Activated T-cell treated with anti-CD3 and anti-CD28 coated beads for 4 hours (primary cell): Measurements from ENCODE around the gene ITGB5.
"Not testable (repeated sequence)": the region's sequence is repeated elsewhere in the genome, so short reads cannot be mapped to it uniquely, and the experiment has no call there.

Experiments used
- DNase-seq: peaks from one replicate; pipeline ENCODE4 v3.0.0-alpha.2; 2020

Gene ITGB5

DNA sequence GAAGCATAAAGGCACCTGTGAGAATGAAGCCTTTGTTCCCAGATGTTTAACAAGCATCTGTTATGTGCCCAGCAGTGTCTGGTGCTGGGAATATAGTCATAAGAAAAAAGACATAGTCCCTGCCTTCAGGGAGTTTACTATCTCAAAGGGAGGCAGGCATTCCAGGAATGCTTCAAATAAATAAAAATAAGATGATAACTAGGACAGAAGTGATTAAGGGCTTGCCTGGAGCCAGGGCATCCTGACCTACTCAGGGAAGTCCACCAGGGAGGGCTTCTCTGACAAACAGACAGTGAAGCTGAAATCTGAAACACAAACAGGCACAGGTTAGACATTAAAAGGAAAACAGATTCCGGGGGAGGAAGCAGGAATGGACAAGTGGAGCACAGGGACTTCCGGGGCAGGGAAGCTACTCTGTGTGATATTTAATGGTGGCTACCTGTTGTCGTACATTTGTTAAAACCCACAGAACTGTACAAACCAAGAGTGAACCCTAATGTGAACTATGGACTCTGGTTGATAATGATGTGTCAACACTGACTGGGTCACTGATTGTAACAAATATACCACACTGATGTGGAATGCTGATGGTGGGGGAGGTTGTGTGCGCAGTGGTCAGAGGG, 53.3 kb downstream of the ITGB5 start:
- DNase-seq = no peak

DNA sequence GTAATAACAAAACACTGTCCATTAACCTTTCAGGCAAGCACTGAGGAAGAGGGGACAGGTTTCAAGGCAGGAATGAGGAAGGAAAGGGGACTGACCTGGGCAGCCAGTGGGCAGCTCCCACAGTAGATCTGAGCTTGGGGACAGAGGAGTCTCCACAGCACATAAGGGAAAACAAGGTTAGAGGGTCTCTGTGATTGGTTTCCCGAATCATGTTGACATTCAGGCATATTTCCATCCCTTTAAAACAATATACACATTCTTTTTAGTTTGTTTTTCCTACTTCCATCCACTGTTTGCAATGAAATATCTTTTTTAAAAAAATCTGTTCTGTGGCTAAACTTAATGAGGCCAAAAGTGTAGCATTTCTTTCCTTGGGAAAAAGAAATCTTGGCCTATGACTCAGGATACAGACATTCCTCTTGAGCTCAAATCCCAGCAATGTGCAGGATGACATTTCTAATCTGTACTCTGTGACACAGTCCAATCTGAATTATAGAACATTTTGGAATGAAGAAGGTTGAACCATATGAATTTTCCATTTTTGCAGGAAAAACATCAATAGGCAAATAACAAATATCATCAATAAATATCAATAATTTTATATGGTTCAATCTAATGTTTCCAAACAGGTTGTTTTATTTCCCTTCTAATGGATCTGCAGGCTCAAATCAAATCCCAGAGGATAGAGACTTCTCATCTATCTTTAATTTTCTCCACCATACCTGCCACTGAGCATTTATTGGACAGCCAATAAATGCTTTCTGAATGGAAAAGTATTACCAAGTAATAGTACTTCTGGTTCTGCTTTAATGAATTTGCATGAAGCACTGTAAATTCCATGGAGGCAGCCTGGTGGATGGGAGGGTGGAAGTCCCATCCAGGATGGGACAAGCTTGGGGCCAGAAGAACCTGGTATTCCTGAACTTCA, 54.1 kb downstream of the ITGB5 start:
- no peak for DNase-seq

DNA sequence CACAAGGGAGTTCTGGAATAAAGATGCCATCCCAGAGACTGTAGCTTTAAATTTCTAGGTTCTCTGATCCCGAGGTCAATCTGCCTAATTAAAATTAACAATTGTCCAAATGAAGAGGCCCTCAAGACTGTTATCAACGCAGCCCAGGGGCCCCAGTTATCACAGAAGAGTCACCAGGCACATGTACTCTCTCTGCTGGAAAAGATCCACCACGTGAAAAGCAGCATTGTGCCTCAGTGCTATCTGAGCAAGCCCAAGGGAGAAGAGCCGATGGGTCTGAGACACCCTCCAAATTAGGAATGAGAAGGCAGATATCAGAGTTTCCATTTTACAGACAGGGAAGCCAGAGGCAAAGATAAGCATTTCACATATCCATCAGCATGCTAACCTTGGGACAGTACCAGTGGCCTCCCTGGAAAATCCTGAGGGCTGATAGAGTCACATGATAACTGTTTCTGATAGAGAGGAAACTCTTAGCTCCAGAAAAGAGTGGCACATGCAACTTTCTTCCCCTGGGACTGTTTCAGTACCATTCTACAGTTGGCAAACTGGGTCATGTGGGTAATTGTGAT, 55.5 kb downstream of the ITGB5 start:
- no peak for DNase-seq

DNA sequence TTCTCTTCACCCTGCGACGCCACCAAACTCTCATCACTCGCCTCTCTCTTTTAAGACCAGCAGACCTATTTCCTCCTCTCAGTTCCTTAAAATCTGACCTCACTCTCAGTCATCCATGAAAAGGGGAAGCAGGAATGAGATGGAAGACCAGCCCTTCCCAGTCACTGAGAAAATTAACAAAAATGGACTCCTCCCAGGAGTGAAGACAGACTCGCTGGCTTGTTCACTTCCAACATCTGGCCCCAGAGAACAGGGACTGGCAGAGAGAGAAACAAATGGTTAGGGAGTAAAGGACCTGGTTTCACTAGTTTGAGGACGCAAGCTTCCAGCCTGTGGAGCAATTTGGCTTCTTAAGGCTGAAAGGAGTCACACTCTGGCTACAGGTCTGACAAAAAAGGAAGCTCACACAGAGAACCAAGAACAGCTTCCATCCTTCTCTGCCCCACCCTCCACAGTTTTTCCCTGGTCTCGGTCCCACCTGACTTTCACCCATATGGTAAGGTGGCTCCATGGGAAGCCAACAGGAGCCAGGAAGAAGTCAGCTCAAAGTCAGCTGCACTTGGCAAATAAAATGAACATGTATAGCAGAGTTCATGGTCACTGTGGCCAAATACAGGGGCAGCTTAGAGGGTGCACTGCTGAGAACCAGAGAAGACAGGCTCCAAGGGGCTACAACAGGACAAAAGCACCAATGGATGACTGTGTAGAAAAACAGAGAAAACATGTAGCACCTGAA, 57.2 kb downstream of the ITGB5 start:
- DNase-seq = no peak

DNA sequence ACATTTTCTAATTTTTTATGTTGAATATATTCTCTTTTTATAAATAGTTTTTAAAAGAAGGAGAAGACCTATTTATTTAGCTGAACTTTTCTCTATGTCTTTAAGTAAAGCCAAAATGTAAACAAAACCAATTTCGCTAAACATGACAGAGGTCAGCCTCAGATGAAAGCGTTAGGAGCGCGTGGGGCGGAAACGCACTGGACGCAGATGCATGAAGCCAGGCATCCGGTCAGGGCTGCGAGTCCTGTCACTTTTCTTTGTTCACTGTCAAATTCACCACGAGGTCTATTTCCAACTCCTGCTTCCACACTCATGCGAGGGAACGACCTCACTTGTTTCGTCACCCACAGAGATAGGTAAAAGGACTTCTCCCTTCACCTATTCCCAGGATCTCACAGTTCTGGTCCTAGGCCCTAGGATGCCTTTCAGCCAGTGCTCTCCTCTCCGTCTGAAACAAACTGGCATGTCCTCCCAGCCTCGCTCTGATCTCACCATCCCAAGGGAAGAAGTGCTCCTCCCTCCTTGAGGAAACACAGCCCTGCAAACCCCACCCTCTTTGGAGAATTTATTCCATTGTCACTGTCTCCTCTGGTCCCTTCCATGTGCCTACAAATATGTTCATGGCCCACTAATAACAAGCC, 57.9 kb downstream of the ITGB5 start:
- DNase-seq = no peak

DNA sequence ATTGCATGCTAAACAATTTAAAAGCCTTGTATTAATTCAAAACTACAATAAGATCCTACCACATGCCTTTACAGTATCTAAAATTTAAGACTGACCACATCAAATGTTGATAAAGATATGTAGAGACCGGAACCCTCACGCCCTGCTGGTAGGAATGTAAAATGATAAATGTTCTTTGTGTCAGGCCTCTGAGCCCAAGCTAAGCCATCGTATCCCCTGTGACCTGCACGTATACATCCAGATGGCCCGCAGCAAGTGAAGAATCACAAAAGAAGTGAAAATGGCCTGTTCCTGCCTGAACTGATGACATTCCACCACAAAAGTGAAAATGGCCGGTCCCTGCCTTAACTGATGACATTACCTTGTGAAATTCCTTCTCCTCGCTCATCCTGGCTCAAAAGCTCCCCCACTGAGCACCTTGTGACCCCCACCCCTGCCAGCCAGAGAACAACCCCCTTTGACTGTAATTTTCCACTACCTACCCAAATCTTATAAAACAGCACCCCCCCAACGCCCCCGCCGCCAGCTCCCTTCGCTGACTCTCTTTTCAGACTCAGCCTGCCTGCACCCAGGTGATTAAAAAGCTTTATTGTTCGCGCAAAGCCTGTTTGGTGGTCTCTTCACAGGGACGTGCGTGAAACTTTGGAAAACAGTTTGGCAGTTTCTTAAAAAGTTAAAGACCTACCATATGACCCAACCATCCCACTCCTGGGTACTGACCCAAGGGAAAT, 59.5 kb downstream of the ITGB5 start:
- not testable (repeated sequence) for DNase-seq

DNA sequence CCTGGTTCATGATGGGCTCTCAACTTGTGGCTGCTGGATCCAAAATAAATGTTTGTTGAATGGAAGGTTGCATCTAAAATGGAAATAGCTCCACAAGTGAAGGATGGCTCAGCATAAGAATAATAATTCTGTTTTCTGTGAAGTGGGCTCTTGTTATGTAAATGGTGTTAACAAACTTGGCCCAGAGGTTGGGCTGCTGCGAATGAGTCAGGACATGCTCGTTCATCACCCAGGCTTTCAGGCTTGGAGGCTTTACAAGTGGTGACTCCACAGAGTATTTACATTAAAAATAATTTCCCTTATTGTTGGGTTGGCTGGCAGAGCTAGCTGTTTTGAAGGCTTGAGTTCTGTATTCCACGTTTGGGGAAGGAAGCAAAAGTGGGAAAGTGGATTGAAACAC, 60.5 kb downstream of the ITGB5 start:
- no peak for DNase-seq

DNA sequence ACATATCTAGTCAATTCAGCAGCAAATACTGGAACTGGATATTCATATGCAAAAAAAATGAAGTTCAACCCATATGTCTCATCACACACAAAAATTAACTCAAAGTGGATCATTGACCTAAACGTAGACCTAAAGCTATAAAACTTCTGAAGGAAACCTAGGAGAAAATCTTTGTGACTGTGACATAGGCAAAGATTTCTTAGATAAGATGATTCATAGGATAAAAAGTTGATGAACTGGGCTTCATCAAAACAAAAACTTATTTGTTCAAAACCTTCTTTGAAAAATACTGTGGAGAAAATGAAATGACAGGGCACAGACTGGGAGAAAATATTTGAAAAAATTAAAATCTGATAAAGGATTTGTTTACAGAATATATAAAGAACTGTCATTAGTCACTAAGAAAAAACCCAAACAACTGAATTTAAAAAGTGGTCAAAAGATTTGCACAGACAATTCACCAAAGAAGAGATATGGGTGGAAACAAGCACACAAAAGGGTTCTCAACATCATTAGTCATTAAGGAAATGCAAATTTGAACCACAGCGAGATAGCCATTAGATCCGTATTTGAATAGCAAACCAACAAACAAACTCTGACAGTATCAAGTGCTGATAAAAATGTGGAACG, 62.8 kb downstream of the ITGB5 start:
- DNase-seq = no peak

DNA sequence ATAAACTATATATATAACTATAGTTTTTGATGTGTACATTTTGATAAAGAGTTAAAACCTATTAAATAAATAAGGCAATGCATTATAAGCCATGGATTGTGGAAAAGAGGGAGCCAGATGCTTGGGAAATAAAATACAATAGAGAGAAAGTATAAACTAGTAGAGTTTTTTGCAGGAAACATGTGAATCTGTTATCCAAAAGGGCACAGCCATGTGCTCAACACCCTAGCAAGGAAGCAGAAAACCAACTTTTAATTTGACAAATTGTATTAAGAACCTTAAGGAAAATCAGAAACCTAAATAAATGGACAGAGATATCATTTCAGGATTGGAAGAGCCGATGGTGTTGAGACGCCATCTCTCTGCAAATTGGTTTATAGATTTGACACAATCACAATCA, 63.5 kb downstream of the ITGB5 start:
- DNase-seq = no peak

DNA sequence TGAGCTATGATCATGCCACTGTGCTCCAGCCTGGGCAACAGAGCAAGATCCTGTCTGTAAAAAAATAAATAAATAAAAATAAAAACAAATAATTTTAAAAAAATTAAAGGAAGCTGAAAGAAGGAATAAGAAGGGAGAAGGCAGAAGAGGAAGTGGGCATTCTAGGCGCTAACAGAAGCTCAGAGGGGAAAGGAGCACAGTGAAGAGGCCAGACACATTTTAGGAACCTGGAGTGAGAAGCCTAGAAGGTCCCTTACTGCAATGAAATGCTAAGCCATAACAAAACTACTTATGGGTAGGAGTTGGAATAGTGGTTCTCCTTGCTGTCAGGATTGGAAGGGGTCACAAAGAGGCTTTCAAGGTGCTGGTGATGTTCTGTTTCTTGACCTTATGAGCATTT, 64.0 kb downstream of the ITGB5 start:
- DNase-seq = no peak

DNA sequence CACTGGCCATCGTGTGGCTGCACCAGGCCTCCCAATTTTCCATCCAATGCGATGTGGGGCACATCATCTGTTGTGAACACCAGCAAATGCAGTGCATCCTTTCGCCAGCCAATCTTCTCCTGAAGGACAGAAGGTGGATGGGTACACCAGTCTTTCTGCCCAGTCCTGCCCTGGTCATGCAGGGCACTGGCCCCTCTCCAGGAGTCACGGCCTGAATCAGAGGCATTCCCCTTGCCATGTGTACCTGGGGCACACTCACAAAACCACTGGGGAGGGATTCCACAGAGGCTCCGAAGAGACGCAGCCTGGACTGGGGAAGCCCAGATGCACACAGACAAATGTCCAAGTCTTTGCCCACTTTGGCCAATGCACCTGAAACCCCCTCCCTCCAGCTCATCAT, 65.8 kb downstream of the ITGB5 start:
- DNase-seq = no peak

DNA sequence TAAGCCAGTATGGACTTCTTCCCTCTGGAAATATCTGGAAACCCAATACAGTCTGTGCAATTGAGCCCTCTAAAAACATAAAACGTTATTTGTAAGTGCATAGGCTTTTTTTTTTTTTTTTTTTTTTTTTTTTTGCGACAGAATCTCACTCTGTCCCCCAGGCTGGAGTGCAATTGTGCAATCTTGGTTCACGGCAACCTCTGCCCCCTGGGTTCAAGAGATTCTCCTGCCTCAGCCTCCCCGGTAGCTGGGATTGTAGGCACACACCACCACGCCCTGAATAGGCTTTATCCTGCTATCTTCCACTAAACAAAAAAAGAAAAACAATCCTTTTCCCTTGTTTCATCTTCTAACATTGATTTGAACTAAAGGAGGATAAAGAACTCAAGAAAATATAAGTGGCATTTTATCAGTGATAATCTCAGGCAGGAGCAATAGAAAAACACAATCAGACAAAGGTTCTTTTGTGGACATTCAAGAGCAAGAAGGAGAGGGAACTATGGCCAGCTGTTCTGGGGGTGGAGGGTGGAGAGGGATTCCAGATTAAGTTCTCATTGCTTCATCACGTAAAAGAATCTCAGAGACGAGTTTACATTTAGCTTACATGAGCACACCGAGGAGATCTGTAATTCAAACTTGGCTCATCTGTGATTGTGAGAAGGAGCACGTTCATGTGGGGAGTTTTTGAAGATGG, 68.6 kb downstream of the ITGB5 start:
- no peak for DNase-seq

DNA sequence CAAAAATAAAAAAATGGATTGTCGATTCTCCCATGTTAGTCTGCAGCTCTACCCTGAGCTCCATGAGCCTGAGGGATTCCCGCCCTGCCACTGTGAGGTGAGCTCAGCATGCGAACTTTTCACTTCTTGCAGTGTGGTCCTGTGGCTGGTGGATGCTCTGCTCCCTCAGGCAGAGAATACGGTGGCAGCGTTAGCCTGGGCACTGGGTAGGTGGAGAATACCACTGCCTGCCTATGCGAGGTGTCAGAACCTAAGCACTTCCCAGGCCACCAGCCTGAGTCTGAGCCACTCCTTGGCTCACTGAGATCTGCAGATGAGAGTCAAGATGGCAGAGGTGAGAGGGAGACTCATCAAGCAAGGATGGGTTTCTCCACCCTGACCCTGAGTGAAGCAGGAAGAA, 70.1 kb downstream of the ITGB5 start:
- no peak for DNase-seq

DNA sequence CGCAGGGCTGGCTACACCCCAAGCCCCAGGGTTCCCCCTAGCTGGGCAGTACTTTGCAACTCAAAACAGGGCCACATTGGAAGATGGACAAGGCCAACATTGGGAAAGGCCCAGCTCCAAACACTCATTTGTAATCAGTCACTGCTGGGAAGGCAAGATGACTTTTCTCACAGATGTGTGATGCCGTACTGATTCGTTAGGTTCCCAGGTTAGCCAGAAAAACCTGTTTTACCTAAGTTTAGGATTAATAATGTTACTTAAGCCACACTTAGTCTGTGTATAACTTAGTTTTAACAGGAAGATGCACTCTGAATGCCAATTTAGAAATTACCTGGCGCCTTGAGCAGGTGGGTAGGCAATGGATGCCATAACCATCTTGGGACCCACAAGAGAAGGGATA, 71.0 kb downstream of the ITGB5 start:
- no peak for DNase-seq

DNA sequence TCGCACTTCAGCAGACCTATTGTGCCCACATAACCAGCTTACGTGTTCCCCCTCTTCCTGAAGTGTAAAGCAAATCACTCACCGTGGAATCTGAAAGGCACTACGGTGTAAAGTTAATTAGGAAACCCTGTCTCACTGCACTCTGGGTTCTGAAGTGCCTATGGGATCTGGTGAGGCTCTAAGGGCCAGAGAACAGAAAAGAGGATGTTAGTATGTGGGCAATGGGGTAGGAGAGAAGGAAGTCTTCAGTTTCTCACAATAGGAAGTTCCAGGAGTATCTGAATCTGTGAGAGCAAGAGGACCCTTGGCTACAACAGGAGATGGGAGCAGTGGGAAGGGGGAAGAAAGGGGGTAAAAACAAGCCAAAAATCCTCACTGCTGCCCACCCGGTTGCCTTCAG, 71.4 kb downstream of the ITGB5 start:
- no peak for DNase-seq

DNA sequence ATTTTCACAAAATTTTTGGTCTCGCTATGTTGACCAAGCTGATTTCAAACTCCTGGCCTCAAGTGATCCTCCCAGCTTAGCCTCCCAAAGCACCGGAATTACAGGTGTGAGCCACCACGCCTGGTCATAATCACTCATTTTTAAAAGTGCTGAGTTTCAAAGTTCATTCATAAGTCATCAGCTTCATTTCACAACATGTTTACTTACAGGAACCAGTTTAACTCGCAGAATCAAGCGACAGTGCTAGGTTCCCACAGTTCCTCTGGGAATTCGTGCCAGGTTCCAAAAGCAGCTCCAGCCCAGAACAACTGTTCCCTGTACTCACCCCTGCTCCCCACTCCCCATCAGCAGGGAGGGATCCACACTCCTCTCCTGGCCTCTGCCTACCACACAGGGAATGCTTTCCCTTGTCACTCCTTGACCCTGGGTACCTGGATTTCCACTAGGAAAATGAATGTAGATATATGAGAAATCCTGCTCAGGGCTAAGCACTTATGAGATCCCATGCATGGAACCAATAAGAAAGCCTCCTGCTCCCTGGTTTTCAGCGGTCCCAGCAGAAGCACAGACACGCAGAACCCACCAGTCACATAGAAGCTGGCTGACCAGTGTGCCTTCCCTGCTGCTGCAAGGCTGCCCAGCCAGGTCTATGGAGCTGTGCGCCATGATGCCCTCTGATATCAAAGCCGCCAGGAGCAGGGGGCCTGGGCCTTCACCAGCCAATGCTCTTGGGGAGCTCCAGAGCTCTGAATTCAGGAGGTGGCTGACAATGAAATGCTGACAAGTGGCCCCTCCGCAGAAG, 72.3 kb downstream of the ITGB5 start:
- DNase-seq = no peak

DNA sequence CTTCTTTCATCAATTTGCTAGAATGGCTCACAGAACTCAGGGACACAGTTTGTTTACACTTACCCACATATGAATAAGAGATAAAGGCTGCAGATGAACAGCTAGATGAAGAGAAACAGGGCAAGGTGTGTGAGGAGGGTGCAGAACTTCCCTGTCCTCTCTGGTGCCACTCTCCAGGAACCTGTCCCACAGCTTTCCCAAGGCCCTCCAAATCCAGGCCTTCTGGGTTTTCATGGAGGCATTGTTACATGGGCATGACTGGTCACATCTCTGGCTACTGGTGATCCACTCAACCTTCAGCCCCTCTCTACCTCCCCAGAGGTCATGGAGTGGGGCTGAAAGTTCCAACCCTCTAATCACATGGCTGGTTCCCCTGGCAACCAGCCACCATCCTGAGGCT, 73.6 kb downstream of the ITGB5 start:
- no peak for DNase-seq

DNA sequence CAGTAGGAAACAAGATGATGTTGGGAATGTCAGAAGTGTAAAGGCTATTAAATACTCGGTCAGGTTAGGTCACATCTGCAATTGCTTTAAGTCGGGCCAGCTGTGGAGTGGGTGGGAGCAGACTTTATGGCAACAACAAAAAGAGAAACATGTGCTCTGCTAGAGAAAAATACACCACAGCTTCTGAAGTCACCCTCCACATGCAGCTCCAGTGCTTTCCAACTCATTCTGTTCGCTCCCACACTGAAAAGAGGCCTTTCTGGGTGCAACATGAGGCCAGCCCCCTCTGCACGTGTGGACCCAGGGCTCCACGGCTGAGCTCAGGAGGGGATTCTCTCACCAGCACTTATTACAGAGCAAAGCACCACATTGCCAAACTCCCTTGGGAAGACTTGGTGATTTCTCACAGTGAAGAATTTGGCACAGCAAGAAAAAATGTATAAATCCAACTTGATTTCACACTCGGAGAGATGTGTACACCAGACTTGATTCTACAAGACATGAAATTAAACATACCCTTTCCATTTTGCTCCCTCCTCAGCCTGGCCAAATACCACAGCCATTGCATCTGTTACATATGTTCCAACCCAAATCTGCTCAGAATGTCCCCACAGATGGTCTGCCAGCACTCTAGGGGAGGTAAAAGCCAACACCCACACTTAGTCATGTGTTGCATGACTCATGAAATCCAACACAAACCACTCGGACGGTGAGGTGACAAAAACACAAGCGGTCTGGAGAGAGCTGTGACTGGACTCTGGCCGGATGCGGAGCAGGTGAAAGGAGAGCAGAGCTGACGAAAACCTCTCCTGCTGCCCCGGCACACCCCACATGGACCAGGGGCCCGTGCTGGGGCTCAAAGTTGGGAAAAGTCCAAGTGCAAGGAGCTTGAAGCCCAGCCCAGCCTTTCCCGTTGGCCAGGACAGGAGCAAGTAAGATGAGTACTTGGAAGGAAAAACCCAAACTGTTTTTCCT, 74.6 kb downstream of the ITGB5 start:
- no peak for DNase-seq

DNA sequence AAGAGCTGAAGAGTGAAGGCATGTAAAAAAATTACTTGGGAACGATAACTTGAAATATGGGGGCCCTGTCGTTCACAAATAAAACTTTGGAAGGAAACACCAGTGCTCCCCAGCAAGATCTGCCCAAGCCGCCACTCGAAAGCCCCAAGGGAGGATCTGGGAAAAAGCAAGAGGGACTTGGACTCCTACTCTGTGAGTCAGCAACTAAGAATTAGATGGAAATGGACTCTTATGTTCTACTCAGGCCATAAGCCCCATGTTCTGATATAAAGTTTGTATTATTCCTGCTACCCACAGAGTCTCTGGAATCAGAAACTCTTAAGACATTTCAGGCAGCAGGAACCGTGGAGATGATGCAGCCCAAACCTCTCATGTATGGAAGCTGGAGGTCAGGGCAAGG, 75.7 kb downstream of the ITGB5 start:
- DNase-seq = no peak
